ENCODE data around the gene RNASE11.

DNA sequence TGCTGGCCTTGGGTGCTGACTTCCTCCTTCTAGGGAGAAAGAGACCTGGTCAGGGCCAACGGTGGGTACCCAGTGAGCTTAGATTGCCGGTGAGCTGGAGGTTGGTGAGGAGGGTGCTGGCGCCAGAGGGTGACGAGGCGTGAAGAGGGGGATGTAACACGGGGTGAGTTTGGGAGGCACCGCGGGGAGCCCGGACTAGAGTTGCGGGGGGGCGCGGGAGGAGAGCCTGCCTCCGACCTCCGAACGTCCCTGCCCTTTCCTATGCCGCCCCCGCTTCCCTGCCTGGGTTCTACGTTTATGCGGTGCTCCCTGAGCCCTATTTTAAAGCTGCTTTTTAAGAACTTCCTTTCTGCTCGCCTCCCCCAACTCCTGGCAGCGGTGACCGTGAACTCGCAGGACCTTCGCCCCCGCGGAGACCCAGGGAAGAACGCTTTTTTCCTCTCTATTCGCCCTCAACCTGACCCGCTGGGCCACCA lies 35.1 kb upstream of the RNASE11 start:
- TF ChIP-seq, protein P1, sequence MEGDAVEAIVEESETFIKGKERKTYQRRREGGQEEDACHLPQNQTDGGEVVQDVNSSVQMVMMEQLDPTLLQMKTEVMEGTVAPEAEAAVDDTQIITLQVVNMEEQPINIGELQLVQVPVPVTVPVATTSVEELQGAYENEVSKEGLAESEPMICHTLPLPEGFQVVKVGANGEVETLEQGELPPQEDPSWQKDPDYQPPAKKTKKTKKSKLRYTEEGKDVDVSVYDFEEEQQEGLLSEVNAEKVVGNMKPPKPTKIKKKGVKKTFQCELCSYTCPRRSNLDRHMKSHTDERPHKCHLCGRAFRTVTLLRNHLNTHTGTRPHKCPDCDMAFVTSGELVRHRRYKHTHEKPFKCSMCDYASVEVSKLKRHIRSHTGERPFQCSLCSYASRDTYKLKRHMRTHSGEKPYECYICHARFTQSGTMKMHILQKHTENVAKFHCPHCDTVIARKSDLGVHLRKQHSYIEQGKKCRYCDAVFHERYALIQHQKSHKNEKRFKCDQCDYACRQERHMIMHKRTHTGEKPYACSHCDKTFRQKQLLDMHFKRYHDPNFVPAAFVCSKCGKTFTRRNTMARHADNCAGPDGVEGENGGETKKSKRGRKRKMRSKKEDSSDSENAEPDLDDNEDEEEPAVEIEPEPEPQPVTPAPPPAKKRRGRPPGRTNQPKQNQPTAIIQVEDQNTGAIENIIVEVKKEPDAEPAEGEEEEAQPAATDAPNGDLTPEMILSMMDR (IDR thresholded peaks at IDR 0.05 in 2 of 3, conservative IDR thresholded peaks at IDR 0.05 in 1 of 3; ENCODE audit: borderline replicate concordance in 1 of 3, insufficient read depth in 1 of 3, low read depth in 2 of 3, low read length in 2 of 3): no peak
- TF ChIP-seq ATF3 (IDR thresholded peaks at IDR 0.05): no peak
- no peak for TF ChIP-seq EZH2 (IDR thresholded peaks at IDR 0.05)
- TF ChIP-seq, protein P2, sequence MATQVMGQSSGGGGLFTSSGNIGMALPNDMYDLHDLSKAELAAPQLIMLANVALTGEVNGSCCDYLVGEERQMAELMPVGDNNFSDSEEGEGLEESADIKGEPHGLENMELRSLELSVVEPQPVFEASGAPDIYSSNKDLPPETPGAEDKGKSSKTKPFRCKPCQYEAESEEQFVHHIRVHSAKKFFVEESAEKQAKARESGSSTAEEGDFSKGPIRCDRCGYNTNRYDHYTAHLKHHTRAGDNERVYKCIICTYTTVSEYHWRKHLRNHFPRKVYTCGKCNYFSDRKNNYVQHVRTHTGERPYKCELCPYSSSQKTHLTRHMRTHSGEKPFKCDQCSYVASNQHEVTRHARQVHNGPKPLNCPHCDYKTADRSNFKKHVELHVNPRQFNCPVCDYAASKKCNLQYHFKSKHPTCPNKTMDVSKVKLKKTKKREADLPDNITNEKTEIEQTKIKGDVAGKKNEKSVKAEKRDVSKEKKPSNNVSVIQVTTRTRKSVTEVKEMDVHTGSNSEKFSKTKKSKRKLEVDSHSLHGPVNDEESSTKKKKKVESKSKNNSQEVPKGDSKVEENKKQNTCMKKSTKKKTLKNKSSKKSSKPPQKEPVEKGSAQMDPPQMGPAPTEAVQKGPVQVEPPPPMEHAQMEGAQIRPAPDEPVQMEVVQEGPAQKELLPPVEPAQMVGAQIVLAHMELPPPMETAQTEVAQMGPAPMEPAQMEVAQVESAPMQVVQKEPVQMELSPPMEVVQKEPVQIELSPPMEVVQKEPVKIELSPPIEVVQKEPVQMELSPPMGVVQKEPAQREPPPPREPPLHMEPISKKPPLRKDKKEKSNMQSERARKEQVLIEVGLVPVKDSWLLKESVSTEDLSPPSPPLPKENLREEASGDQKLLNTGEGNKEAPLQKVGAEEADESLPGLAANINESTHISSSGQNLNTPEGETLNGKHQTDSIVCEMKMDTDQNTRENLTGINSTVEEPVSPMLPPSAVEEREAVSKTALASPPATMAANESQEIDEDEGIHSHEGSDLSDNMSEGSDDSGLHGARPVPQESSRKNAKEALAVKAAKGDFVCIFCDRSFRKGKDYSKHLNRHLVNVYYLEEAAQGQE (IDR thresholded peaks at IDR 0.05; ENCODE audit: low read depth): no peak
- no peak for TF ChIP-seq EGR1 (IDR thresholded peaks at IDR 0.05; ENCODE audit: low read depth)
- TF ChIP-seq POLR2A (IDR thresholded peaks at IDR 0.05; ENCODE audit: borderline replicate concordance, extremely low read depth, insufficient read depth, insufficient read length): no peak
- TF ChIP-seq EZH2phosphoT487 (IDR thresholded peaks at IDR 0.05; ENCODE audit: borderline replicate concordance): no peak
- TF ChIP-seq SP1 (IDR thresholded peaks at IDR 0.05; ENCODE audit: low read depth): no peak
- no peak for TF ChIP-seq SRF (IDR thresholded peaks at IDR 0.05; ENCODE audit: low read depth)
